NCI-H510A (cell line): ENCODE data around the gene HABP2.

Experiments used
- DNase-seq: peaks from one replicate; lab custom pipeline; 2025; lab: John Stamatoyannopoulos, UW

Gene HABP2

DNA sequence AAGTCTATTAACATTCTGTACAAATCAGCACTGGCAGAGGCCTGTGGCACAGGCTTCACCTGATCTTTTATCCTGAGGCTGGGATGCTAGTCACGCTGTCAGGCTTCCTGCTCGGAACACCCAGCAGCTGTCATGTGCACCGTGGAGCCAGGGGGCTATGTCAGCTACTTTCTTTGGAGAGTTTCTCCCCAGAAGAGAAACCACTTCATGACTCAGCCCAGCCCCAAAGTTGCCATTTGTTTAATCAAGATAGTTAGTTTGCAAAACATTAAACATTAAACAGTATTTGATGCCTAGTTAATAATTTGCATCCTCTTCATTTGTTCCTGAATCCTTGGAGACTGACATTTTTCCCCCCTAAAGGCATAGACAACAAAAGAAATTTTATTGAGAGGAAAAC lies at the start of gene HABP2:
Gene HABP2 (plus strand): TSS at position 353 of the 400 bp plus-strand sequence. CDS start 69 bp downstream, outside the sequence.
- DNase-seq, result no peak

DNA sequence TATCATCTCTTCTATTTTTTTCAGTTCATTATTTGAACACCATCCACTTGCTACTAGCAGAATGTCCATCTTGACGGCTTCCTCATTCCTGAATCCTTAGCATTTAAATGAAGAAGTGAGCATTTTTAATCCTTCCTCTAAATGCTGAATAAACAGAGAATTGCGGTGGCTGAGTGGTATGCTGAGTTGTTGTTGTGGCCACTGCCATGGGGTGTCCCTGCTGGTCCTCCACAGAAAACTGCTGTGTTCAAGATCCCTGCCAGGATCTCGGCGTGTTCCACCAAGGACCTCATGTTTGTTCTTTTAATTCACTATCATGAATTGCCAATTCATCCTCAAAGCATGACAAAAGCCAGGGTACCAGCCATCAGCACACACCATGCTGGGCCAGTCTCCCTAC lies 48.9 kb upstream of the HABP2 start:
- no peak for DNase-seq

DNA sequence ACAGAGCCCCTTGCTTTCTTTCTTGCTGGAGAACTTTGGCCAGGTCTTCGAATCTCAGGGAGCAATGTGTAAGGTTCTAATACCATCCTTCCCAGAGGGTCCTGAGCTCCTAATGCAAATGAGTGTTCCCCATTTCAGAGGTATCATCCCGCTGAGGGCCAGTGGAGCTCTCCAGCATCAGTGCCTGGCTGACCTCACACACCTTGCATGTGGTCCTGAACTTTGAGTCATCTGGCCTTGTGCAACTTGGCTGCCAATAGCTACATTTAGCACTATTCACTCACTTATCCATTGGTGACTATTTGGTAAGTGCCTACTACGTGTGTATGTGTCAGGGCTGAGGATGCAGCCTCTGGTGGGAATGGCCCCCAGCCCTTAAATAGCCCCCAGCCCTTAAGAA lies 48.4 kb upstream of the HABP2 start:
- no peak for DNase-seq

DNA sequence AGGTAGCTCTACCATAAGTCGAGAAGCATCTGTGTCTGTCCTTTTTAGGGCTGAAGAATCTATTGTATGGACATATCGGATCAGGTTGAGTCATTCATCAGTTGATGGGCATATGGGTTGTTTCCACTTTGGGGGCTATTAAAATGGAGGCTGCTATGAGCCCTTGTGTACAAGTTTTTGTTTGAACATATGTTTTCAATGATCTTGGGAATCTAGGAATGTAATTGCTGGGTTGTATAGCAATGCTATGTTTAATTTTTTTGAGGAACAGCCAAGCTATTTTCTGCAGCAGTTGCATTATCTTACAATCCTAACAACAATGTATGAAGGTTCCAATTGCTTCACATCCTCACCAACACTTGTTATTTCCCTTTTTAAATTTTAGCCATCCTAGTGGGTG lies 46.4 kb upstream of the HABP2 start:
- DNase-seq, result no peak

DNA sequence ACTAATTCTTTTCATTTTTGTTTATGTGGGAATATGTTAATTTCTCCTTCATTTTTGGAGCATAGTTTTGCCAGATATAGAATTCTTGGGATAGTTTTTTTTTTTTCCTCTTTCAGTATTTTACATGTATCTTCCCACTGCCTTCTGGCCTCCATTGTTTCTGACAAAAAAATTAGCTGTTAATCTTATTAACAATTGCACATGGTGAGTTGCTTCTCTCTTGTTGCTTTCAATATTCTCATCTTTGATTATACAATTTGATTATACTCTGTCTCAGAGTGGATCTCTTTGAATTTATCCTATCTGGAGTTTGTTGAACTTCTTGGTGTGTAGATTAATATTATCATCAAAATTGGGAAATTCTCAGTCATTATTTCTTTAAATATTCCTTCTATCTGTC lies 41.4 kb upstream of the HABP2 start:
- no peak for DNase-seq

DNA sequence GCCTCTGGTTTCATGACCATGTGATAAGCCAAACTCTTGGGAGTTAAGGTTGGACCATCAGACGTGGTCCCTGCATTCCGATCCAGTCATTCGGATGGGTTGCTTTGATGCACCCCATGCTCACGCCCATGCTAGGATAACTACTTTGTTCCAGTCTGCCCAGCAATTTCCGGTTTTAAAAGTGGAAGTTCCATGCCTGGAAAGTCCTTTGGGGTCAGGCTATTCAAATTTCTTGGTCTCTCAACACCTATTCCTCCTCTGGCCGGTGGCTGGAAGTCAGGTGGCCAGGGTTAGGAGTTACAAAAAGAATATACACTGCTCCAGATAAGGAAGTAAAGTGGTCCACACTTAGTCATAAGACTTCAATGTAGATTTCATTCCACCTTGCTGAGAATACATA lies 37.7 kb upstream of the HABP2 start:
- no peak for DNase-seq

DNA sequence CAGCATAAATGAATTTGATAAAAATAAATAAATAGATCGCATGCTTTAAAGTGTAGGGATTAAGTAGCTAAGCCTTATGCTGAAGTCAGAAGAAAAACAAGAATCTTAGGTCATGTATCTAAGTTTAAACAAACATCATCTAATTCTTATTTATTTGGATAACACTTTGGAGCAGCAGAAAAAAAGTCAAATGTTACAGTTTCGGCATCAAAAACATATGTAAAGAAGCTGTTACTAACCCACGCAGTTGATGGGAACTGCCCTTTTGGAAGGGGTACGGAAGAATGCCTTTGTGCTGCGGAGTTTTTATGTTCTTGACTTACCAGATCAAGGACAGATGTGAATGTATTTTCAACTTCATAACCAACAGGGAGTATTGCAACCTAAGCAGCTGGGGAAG lies 37.3 kb upstream of the HABP2 start:
- DNase-seq, result no peak

DNA sequence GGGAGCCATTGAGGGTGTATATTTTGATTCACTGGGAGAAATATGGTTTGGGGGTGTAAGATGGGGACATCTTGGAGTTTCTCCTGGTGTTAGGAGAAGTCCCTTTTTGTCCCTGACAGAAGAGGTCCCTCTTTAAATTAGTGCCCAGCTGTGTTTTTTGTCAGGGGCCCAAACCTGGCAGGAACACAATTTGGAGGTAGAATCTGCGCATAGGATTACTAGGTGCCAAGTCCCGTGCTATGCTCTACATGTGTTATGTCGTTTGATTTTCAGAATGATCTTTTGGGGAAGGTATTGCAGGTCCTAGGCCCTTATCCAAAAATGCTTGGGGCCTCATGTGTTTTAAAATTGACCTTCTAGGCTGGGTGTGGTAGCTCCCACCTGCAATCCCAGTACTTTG lies 36.8 kb upstream of the HABP2 start:
- DNase-seq, result no peak

DNA sequence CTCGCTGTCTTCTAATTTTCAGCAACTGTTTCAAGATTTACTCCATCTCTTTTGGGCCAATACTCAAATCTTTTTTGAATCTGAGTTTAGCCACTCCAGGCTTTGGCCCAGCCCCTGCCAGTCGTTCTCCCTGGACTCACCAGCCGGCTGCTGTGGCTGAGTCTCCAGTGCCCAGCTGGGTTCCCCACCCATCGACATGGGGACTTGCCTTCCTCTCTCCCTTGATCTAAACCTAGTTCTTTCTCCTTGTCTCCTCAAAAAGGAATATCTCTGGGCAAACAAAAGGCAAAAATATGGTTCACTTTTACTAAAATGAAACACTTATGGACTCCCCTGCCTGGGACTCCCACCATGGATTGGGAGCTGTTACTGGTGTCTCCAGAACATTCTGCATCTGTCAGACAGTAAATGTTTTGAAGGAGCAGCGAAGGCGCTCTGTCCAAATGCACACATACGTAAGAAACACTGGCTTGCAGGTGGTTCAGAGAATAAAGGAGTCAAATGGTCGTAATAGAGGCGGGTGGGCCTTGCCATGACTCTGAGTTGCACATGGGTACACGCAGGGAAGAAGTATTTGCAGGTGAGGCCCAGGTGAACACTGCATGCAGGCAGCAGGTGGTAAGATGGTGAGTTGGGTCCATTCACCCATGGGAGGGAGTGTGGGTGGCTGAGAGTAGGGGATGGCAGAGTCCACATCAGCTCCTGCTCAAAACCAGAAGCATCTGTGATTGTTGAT lies 35.5 kb upstream of the HABP2 start:
- no peak for DNase-seq

DNA sequence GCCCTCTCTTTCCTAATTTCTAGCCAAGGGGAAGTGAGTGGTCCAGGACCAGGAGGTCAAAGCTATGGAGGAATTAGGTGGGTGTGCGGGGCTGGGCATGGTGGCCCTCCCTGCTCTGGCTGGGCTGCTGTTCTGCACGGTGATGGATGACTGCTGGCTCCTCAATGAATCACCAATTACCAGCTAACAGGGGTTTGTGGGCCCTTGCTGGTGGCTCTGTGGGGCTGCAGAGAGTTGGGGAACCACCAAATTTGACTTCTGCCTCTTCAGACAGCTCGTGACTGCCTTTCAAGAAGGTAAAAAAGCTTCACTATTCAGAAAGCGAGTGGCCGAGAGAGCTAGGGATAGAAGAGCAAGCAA lies 35.0 kb upstream of the HABP2 start:
- no peak for DNase-seq

DNA sequence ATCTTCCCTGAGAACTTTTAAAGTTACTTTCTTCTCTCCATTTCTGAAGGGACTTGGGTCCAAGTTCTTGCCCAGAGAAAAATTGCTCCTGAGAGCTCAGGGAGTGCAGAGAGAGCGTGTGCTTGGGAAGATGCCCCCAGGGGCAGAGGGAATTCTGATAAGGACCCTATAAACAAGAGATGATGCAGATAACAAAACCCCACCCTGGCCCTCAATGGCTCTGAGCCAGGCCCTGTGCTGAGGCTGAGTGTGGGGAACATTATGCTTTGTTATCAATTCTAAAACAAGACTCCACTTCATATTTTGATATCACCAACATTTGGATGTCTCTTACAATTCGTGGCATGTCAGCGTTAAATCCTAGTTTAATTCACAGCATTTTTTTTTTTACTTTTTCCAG lies 34.4 kb upstream of the HABP2 start:
- DNase-seq, result no peak

DNA sequence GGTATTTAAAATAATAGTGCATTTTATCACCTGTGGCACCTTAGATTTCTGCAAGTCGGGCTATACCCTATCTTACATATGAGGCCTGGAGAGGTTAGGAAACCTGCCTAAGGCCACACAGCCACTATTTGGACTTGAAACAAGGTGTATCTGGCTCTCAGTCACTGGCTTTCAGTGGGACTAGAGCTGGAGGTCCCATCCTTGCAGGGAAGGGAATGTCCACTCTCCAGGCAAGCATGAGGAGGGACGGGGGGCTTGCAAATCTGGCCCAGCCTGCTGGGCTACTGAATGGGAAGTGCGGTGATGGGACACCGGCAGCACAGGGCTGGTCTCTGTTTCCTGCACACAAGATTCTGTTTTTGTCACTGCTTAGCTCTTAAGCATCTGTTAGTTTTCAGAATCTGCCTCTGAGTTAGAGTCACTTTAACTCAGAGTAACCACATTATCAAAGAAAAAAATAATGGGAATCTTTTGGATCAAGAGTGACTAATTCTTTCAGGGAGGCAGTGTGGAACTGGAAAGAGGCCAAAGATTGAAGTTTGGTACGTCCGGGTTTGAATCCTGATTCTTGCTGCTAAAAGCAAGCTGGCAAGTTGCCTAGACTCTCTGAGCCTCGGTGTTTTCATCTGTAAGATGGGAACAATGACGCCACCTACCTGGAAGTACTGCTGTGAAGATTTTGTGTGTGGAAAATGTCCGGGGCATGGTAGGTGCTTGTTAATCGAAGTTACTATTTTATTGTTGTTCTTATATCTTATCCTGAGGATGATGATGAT lies 33.8 kb upstream of the HABP2 start:
- no peak for DNase-seq

DNA sequence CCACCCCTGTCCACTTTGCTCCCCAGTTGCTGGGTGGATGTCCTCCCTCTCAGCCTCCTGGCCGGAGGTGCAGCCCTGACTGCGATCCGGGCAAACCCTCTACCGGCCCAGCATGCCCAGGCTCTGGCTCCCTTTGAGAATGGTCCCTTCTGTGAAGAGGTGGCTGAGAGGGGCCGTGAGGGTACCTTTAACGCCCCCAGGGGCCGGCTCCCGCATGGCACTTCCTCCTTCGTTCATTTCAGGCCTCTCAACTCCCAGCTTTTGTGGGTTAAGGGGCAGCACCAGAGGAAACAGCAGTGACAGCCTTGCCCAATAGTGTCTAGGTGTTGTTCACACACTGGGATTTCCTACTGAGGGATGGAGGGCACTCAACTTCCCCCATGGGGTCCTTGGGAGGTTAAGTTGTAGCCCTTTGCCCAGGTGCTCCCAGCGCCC lies 33.2 kb upstream of the HABP2 start:
- no peak for DNase-seq

DNA sequence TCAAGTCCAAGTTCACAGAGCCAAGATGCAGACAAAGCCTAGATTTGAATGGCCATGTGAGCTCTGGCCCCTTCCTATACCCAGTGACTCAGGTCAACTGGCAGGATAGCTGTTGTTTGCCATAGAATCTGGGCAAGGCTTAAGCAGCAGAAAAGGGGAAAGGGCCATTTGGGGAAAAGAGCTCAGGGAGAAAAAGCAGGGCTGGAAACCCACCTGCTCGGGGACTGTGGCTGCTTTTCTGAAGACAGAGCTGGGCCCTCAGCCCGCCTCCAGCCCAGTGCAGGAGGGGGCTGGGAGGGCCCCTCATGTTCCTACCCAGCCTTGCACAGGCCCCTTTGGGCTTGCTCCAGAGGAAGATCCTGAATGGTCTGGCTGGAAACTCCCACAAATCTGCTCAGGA lies 32.6 kb upstream of the HABP2 start:
- DNase-seq, result no peak

DNA sequence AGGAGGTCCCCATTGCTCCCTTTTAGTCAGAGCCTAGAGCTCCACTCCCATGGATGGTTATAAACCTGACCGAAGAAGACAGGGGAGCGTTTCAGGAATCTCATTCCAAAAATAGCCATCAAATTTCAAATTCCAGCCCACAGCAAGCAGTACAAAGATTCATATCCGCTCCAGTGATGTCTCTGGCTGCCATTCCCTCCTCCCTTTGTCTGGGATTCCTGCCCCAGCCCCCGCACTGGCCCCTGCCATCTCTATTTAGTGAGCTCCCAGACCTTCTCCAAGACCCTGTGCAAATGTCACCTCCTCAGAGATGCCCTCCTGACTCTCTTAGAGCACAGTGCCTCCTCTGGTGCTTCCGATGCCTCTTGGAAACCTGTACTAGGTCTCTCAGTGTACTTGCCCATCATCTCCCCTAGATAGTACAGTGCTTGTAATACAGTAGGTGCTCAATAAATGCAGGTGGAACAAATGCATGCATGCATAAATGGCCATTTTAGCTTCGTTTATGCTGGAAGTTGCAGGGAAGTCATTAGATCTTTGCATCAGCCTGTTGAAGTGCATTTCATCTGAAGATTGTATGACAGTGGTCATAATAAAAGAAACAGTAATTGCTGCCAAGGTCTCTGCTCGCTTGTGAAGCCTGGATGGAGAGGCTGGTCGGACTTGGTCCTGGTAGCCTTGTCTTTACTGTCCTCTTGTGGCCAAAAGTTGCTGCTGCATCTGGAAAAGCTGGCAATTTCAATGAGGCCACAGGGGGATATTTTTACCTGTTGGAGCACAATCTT lies 32.0 kb upstream of the HABP2 start:
- DNase-seq, result peak; percentile 63

DNA sequence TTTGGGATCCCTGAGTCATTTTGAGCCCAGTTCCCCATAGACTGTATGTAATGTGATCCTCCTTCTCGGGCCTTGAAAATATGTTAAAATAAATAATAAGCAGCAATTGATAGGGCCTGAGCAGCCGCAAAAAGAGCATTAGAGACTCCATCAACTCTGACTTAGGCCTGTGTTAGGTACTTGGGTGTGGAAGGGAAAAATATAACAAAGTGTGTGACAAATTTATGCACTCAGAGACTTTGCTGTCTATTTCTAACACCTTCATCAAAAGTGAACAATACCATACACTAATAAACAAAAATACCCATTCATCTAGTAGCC lies 31.4 kb upstream of the HABP2 start:
- no peak for DNase-seq

DNA sequence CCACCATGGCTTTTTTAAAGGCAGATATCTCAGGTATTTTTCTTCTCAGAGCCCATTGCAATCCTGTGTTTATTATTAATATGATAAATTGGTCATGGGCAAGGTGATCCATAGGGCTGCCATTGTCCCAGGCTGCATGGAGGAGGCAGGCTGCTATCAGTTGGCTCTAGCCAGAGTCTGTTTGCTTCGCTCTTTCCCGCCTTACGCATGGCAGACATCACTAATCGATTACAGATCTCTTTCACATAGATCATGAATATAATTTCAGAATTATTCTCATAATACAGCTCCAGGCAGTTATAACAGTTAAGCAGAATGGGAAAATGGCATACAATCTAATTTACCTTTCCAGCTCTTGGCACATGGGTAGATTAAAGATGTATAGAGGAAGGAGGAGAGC lies 30.4 kb upstream of the HABP2 start:
- DNase-seq, result no peak

DNA sequence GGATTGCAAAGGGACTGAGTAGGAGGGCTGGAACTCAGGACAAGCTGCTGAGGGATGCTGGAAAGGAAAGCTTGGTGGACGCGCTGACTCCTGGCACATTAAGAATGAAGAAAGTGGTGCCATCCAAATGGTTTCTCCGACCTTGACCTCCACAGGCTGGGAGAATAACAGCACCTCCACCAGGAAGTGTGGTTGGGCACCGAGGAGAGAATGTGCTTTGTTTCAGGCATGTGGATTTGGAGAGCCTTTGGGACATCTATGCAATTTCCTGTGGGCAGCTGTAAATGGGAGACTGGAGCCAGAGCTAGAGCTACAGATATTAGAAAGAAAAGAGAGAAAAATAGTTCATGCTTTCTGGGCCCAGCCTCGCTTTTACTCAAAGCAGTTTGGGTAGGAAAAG lies 29.8 kb upstream of the HABP2 start:
- no peak for DNase-seq

DNA sequence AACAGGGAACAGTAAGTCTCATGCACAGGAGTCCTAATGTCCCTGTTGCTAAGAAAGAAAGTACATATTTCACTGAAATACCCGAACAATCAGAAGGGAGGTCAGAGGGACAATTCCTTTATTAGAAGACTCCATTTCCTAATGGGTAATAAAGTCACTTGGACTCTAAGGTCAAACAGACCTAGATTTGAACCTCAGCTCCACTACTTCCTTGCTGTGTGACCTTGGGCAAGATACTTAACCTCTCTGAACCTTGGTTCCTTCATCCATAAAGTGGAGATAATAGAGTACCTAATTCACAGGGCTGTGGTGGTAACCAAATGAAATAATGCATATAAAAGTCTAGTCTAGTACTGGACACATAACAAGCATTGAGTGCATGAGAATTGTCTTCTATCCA lies 29.2 kb upstream of the HABP2 start:
- DNase-seq, result no peak

DNA sequence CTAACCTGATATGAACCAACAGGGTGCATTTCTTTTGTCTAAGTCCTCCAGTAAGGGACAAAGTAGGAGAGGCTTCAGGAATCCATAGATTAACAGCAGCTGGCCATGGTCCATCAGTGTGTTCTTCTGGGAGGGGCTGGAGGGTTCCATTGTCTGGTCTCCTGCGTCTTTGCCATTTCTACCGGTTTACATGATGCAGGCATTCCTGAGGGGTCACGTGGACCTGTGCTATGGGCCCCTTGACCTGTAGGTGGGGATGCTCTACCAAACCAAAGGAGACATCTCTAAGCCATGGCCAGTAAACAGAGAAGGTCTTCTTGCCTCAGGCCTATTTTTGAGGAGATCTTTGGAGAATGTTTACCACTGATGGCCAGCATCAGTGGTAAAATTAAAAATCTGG lies 28.7 kb upstream of the HABP2 start:
- DNase-seq, result no peak

DNA sequence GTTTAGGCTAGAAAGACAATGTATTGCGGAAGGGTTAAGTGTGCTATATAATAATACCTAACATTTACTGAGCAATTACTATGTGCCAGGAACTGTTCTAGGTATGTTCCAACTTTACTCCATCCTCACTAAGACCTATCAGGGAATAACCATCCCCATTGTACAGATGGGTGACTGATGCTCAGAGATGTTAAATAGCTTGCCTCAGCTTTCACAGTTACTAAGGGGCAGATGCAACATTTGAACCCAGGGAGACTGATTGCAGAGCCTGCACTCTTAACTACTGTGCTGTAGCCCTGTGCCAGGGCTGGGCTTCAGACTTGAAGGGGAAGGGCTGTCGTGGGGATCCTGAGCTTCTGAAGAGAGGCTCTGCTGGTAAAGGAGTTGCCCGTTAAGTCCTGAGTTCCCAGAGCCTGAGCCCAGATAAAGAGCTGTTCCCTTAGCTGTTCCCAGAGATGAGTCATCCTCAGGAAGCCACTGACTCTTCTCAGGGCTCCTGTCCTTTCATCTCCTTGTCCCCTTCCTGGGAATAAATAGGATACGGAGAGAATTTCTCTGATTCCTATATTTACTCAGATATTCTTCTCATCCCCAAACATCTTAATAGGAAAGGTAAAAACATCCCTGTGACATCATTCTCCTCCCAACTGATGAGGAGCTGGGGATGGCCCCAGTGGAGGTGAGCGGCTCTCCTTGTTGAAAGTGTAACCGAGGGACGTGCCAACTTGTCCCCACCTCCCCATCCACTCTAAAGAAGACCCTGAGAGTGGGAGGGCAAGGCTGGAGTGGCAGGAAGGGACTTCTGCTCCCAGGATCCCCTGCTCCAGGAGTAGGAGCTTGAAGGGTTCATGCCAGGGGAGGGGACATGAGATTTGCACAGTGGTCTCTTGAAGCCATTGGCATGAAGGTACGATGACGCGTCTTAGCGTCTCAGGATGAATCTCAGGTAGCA lies 28.0 kb upstream of the HABP2 start:
- DNase-seq, result no peak

DNA sequence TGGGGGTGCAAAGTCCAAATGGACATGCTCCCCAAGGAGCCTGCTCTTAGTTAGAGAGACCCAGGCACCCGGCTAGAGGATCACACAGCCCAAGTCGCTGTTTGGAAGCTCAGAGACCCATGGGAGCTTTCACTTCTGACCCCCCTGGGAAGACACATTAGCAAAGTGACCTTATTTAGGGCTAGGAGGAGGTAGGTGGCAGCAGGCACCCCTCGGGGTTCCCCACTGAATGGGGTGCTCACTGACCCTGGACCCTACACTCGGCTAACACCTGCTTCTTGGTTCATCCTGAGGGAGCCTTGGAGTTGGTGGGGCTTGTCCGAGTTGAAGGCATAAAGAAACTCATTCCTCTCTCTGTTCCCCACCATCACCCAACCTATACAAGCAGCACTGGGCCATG lies 27.1 kb upstream of the HABP2 start:
- DNase-seq, result no peak
